A549 (cell line): ENCODE results near the gene ATP6V1A. TPM values are rescaled to one million over a fixed set of nuclear protein-coding genes. Genes with fewer than 3 reads are reported as not detected.

ENCODE experiments used
- ATAC-seq, 2 experiments: fragments of 200-7000 bp in 1 of 2; fragments of >200 bp in 1 of 2; cut with Nextera tagmentation in 1 of 2; cut with Tn5 transposase in 1 of 2; 3 replicates each; pipeline versions ENCODE4 v1.8.0 to v1.9.1; 2018 to 2020; ENCODE audit warnings: mild to moderate bottlenecking in 1 of 2, moderate library complexity in 1 of 2
- CTCF ChIA-PET: fragments of 300-600 bp; sonication (Branson Sonifier 250); formaldehyde crosslinking; extraction: SDS; loops from one replicate; lab custom pipeline; 2021; ENCODE audit warnings: antibody characterized with exemption, inconsistent platforms; lab: Yijun Ruan, JAX
- POLR2A ChIA-PET: fragments of 350-600 bp; formaldehyde crosslinking; extraction: SDS; loops from one replicate; lab custom pipeline; 2021; ENCODE audit warnings: antibody characterized with exemption, inconsistent platforms; lab: Yijun Ruan, JAX
- DNase-seq, 2 experiments: peaks; one replicate each; pipeline versions ENCODE4 v3.0.0 to v3.0.0-alpha.2; 2011 to 2016; ENCODE audit warnings: low read depth in 1 of 2, low spot score in 1 of 2
- FAIRE-seq: peaks from 2 replicates; lab custom pipeline; 2011; peaks lifted over from hg19 to GRCh38; lab: Jason Lieb, UNC
- H3K27ac ChIP-seq, 2 experiments: fragments of >200 bp; sonication (Bioruptor Twin); formaldehyde crosslinking; 3 replicates each; pipeline ENCODE4 v1.5.1; 2016 to 2017
- H3K4me1 ChIP-seq: fragments of >200 bp; sonication (Bioruptor Twin); formaldehyde crosslinking; 3 replicates; pipeline ENCODE4 v1.6.1; 2016
- H3K4me2 ChIP-seq: fragments of >200 bp; sonication (Bioruptor Twin); formaldehyde crosslinking; 3 replicates; pipeline ENCODE4 v1.6.1; 2016
- H3K4me3 ChIP-seq: fragments of >200 bp; sonication (Bioruptor Twin); formaldehyde crosslinking; 3 replicates; pipeline ENCODE4 v1.5.1; 2016
- H3K9me3 ChIP-seq: fragments of >200 bp; sonication (Bioruptor Twin); formaldehyde crosslinking; 3 replicates; pipeline ENCODE4 v1.6.1; 2016
- CBX2 ChIP-seq: fragments of 200-600 bp; sonication (generic); IDR thresholded peaks from 2 replicates; pipeline ENCODE4 v1.6.1; 2016; ENCODE audit warnings: low read depth, mild to moderate bottlenecking, borderline replicate concordance
- CEBPB ChIP-seq, 2 experiments: fragments of >200 bp in 1 of 2; sonication (Bioruptor Twin) in 1 of 2; formaldehyde crosslinking in 1 of 2; IDR thresholded peaks; 2 replicates each; pipeline ENCODE4 v1.6.1; 2012 to 2016
- CHD2 ChIP-seq: fragments of 150-350 bp; IDR thresholded peaks from 2 replicates; pipeline ENCODE4 v1.6.1; 2014; ENCODE audit warnings: low read length; ENCODE audit not compliant: partially characterized antibody
- ESRRA ChIP-seq: fragments of 150-350 bp; IDR thresholded peaks from 2 replicates; pipeline ENCODE4 v1.6.1; 2014; ENCODE audit warnings: mild to moderate bottlenecking, low read length, borderline replicate concordance
- FOSB ChIP-seq: fragments of 250-450 bp; sonication (Bioruptor Pico); IDR thresholded peaks from 2 replicates; pipeline ENCODE4 v1.5.0; 2020; ENCODE audit warnings: mild to moderate bottlenecking, moderate library complexity
- FOXS1 ChIP-seq: fragments of 250-450 bp; sonication (Bioruptor Pico); IDR thresholded peaks from 2 replicates; pipeline ENCODE4 v1.5.0; 2020; ENCODE audit warnings: mild to moderate bottlenecking, moderate library complexity
- HEYL ChIP-seq: fragments of 250-450 bp; sonication (Bioruptor Pico); IDR thresholded peaks from 2 replicates; pipeline ENCODE4 v1.8.0; 2021; ENCODE audit warnings: mild to moderate bottlenecking, moderate library complexity
- HOXB13 ChIP-seq: fragments of 250-450 bp; sonication (Bioruptor Pico); IDR thresholded peaks from 2 replicates; pipeline ENCODE4 v1.5.0; 2020; ENCODE audit warnings: low read depth, mild to moderate bottlenecking, moderate library complexity
- HOXB5 ChIP-seq: fragments of 250-450 bp; sonication (Bioruptor Pico); IDR thresholded peaks from 2 replicates; pipeline ENCODE4 v1.5.0; 2020; ENCODE audit warnings: mild to moderate bottlenecking, moderate library complexity
- JUN ChIP-seq, 2 experiments: fragments of >200 bp; sonication (Bioruptor Twin); formaldehyde crosslinking; IDR thresholded peaks; 2 replicates in 1 of 2; 3 replicates in 1 of 2; pipeline ENCODE4 v1.6.1; 2016 to 2017
- JUNB ChIP-seq: fragments of >200 bp; sonication (Bioruptor Twin); formaldehyde crosslinking; IDR thresholded peaks from 2 replicates; pipeline ENCODE4 v1.6.1; 2016
- MAFK ChIP-seq: fragments of 450-650 bp; IDR thresholded peaks from 2 replicates; pipeline ENCODE4 v1.6.1; 2014; ENCODE audit not compliant: partially characterized antibody
- NFE2L2 ChIP-seq: fragments of 150-350 bp; conservative IDR thresholded peaks from 2 replicates; pipeline ENCODE4 v1.6.1; 2014; ENCODE audit warnings: low read length
- NR3C1 ChIP-seq: fragments of >200 bp; sonication (Bioruptor Twin); formaldehyde crosslinking; IDR thresholded peaks from 3 replicates; pipeline ENCODE4 v1.6.1; 2017
- REST ChIP-seq: fragments of 200-600 bp; sonication (generic); IDR thresholded peaks from 2 replicates; pipeline ENCODE4 v1.6.1; 2016; ENCODE audit warnings: antibody characterized with exemption, mild to moderate bottlenecking, moderate library complexity
- RFX5 ChIP-seq: fragments of 450-650 bp; IDR thresholded peaks from 2 replicates; pipeline ENCODE4 v1.7.1; 2014; ENCODE audit warnings: antibody characterized with exemption, mild to moderate bottlenecking, moderate library complexity
- SMC3 ChIP-seq: fragments of >200 bp; sonication (Bioruptor Twin); formaldehyde crosslinking; IDR thresholded peaks from 3 replicates; pipeline ENCODE4 v1.6.1; 2018; ENCODE audit warnings: inconsistent platforms
- TFCP2L1 ChIP-seq: fragments of 250-450 bp; sonication (Bioruptor Pico); IDR thresholded peaks from 2 replicates; pipeline ENCODE4 v1.5.0; 2021; ENCODE audit warnings: mild to moderate bottlenecking
- TP53 ChIP-seq: fragments of 250-450 bp; sonication (Bioruptor Pico); IDR thresholded peaks from 2 replicates; pipeline ENCODE4 v1.5.0; 2021; ENCODE audit warnings: mild to moderate bottlenecking, moderate library complexity
- ZFP36 ChIP-seq: fragments of 450-650 bp; IDR thresholded peaks from 2 replicates; pipeline ENCODE4 v1.6.1; 2014; ENCODE audit warnings: borderline replicate concordance; ENCODE audit not compliant: partially characterized antibody
- ZNF302 ChIP-seq: fragments of 250-450 bp; sonication (Bioruptor Pico); IDR thresholded peaks from 2 replicates; pipeline ENCODE4 v1.9.0; 2021; ENCODE audit warnings: inconsistent platforms, mild to moderate bottlenecking, moderate library complexity
- whole genome bisulfite sequencing: methylation state at CpG from one replicate; pipeline ENCODE4 v1.1.6; 2017; ENCODE audit errors: missing lambda C conversion rate; 5-methylcytosine and 5-hydroxymethylcytosine counted together
- polyA plus RNA-seq, 4 experiments: library from polyadenylated mRNA; depleted of rRNA in 3 of 4; stranded (reverse); fragments of >200 nt; fragmentation: RNase III in 1 of 4; extraction: RNeasy Plus Mini Kit Qiagen cat#74134 plus additional on column Dnase treatment in 1 of 4; gene quantifications; 2 replicates in 3 of 4; 3 replicates in 1 of 4; pipeline ENCODE4 v1.2.3, GENCODE V29; 2011 to 2017
- TF ChIP-seq, protein P1 (sequence below): IDR thresholded peaks from 2 replicates; pipeline ENCODE4 v1.6.1; 2012
- TF ChIP-seq, protein P2 (sequence below): fragments of 250-450 bp; sonication (Bioruptor Pico); IDR thresholded peaks from 2 replicates; pipeline ENCODE4 v1.5.0; 2021; ENCODE audit warnings: mild to moderate bottlenecking, moderate library complexity, borderline replicate concordance

ATP6V1A gene
- polyA plus RNA-seq, 2 of the 4 experiments (the other 2 are of a cell fraction): 23.4 to 39.8 TPM

- Histone ChIP-seq H3K4me2 (no peak overlapping the region), H3K9me3 (no peaks in the 10 kb centered on the region), H3K4me1 (no peaks in the 10 kb centered on the region), H3K27ac (no peak overlapping the region), H3K4me3 (no peak overlapping the region)
- no peak for DNase-seq
- 89% methylated on average over 3 of the region's 3 CpGs for WGBS
- CTCF ChIA-PET: interaction anchor here (0.6 kb wide), 1 partner anchor 192 kb away, joined by 4 read pairs; no protein-coding TSS in a partner anchor
- POLR2A ChIA-PET: no interaction called here
- FAIRE-seq: no peak
- TF ChIP-seq ESRRA (no peak), HOXB5 (no peak), CBX2 (no peak), SMC3 (no peak), TP53 (CRISPR knock-in tag) (no peak), CHD2 (no peak), RFX5 (no peak), FOSB (CRISPR knock-in tag) (no peak), HOXB13 (CRISPR knock-in tag) (no peak), NFE2L2 (no peak), CEBPB (IDR thresholded peaks at IDR 0.05) (no peak), ZFP36 (no peak), NR3C1 (no peak)
- TF ChIP-seq, protein P1, sequence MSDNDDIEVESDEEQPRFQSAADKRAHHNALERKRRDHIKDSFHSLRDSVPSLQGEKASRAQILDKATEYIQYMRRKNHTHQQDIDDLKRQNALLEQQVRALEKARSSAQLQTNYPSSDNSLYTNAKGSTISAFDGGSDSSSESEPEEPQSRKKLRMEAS: no peak
- TF ChIP-seq, protein P2, sequence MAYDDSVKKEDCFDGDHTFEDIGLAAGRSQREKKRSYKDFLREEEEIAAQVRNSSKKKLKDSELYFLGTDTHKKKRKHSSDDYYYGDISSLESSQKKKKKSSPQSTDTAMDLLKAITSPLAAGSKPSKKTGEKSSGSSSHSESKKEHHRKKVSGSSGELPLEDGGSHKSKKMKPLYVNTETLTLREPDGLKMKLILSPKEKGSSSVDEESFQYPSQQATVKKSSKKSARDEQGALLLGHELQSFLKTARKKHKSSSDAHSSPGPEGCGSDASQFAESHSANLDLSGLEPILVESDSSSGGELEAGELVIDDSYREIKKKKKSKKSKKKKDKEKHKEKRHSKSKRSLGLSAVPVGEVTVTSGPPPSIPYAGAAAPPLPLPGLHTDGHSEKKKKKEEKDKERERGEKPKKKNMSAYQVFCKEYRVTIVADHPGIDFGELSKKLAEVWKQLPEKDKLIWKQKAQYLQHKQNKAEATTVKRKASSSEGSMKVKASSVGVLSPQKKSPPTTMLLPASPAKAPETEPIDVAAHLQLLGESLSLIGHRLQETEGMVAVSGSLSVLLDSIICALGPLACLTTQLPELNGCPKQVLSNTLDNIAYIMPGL (CRISPR knock-in tag): no peak
- no peak for ATAC-seq
Measured at GRCh38 chr3:113776564-113776963, 29.7 kb downstream of the ATP6V1A start.

- ChIA-PET CTCF (interaction anchor here (1.0 kb wide), 1 partner anchor 16 kb away, joined by 3 read pairs; no protein-coding TSS in a partner anchor), POLR2A (no interaction called here)
- Histone ChIP-seq H3K4me1 (peaks cover 9% of the 10 kb centered on the region; the same call in 2 of the 3 replicates), H3K27ac (no peak overlapping the region), H3K9me3 (no peaks in the 10 kb centered on the region), H3K4me3 (no peak overlapping the region), H3K4me2 (no peak overlapping the region)
- no peak for TF ChIP-seq HEYL (CRISPR knock-in tag)
- TF ChIP-seq HOXB5: no peak
- no peak for TF ChIP-seq JUN (IDR thresholded peaks at IDR 0.05)
- TF ChIP-seq CHD2: no peak
- TF ChIP-seq FOXS1 (CRISPR knock-in tag): no peak
- no peak for TF ChIP-seq ESRRA
- no peak for TF ChIP-seq ZNF302
- TF ChIP-seq TFCP2L1 (CRISPR knock-in tag): no peak
- no peak for TF ChIP-seq REST
- TF ChIP-seq MAFK: peak; percentile 5
- TF ChIP-seq, protein P2 (CRISPR knock-in tag): no peak
- TF ChIP-seq NFE2L2: peak; percentile 16; the same call in 1 of the 2 replicates
- TF ChIP-seq JUNB: no peak
- ATAC-seq: peak in 1 of 2 experiments; percentile 49; a peak in 2 of 6 replicates
- FAIRE-seq: no peak
- DNase-seq: peak; percentile 3 to 26
Measured at GRCh38 chr3:113783463-113783862, 36.6 kb downstream of the ATP6V1A start.
